ENCODE results near the gene TSPAN7. TPM values are rescaled to one million over a fixed set of nuclear protein-coding genes. Genes with fewer than 3 reads are reported as not detected.
A peak's percentile ranks its signal among the peaks of the same experiment; 100 is the strongest.

The TSPAN7 gene
- total RNA-seq, 1 experiment from 2014 or later = 1.7 TPM

DNA sequence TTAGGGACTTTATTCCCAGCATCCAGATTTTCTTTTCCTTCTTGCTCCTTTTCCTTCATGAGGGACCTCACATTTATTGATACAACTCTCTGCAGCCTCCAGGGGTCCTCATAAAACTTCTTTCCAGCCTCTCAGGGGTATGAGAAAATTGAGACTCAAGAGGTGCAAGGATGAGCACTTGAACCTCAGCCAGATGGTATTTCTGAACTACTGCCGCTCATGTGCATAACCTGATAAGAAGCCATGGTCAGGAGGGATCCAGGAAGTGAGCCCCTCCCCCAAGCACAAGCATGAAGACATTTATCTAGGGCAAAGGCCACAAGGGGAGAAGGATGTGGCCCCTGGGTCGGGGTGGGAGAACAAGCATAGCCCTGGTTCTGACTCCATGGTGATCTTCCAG, 73.3 kb downstream of the TSPAN7 start:
- no peak overlapping the region for H3K4me3 Mint-ChIP-seq (ENCODE audit: unreplicated experiment)
- no peaks in the 10 kb centered on the region for H3K36me3 ChIP-seq (ENCODE audit: control insufficient read depth, insufficient read depth, low read length)
- no peak for DNase-seq
- H3K4me1 Mint-ChIP-seq (ENCODE audit: low read depth, unreplicated experiment) = peaks cover 6% of the 10 kb centered on the region
- no peaks in the 10 kb centered on the region for H3K27me3 ChIP-seq (replicated peaks; ENCODE audit: control insufficient read depth, insufficient read depth, low read length)
- intact Hi-C loops (cut with micrococcal nuclease; ENCODE audit: unreplicated experiment) = no loop called here
- CTCF ChIA-PET = no interaction called here
- H3K27me3 Mint-ChIP-seq (ENCODE audit: insufficient read depth, unreplicated experiment) = no peaks in the 10 kb centered on the region
- no peak overlapping the region for H3K4me3 ChIP-seq (ENCODE audit: low read depth, low read length)
- no peak overlapping the region for H3K27ac Mint-ChIP-seq (ENCODE audit: unreplicated experiment)
- no peaks in the 10 kb centered on the region for H3K9me3 ChIP-seq
- no TSS peak for BruUV-seq (replicated peaks)
- H3K4me1 ChIP-seq = peaks cover 14% of the 10 kb centered on the region
- POLR2A ChIA-PET = no interaction called here
- H3K36me3 Mint-ChIP-seq (ENCODE audit: insufficient read depth, unreplicated experiment) = no peaks in the 10 kb centered on the region
- no peaks in the 10 kb centered on the region for H3K9me3 Mint-ChIP-seq (ENCODE audit: unreplicated experiment)
- TF ChIP-seq, protein P1, sequence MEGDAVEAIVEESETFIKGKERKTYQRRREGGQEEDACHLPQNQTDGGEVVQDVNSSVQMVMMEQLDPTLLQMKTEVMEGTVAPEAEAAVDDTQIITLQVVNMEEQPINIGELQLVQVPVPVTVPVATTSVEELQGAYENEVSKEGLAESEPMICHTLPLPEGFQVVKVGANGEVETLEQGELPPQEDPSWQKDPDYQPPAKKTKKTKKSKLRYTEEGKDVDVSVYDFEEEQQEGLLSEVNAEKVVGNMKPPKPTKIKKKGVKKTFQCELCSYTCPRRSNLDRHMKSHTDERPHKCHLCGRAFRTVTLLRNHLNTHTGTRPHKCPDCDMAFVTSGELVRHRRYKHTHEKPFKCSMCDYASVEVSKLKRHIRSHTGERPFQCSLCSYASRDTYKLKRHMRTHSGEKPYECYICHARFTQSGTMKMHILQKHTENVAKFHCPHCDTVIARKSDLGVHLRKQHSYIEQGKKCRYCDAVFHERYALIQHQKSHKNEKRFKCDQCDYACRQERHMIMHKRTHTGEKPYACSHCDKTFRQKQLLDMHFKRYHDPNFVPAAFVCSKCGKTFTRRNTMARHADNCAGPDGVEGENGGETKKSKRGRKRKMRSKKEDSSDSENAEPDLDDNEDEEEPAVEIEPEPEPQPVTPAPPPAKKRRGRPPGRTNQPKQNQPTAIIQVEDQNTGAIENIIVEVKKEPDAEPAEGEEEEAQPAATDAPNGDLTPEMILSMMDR (IDR thresholded peaks at IDR 0.05; ENCODE audit: insufficient read depth in 1 of 2, low read depth in 1 of 2, low read length in 1 of 2, severe bottlenecking in 1 of 2, unreplicated experiment in 1 of 2) = no peak

DNA sequence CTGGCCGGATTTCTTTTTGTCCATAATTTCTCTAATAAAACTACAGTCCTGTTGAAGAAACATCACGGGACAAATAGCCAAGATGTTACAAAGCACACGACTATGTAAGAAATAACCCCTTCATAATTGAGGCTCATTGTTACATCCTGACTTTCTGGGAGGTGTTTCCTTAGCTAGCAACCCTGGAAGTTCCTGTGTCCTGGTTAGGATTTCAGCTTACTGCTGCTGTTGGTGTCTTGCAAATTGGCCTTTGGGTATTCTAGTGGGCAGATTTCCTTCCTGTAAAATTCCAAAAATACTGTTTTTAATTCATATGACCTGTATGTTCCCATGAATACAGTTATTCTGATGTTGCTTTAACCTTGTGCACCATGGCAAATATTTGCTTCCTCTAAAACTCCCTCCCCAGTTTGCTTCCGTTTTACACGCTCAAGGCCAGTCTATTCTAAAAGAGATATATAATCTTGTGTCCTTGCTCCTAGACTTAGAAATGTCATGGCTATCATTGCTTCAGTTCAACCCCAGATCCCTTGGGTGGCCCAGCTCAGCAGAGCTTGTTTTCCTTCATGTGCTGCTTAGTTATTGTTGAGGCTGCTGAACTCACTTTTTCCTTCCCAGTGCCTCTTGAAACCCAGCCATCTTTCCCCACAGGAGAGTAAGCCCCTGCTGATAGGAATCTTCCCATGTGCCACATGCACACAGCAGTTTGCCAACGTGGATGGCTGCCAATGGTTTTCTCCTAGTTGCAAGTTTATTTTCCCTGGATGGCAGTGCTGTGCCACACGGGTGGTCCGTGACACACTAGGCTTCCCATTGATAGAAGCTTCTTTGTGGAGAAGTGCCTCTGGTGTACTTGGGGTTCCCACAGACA, 75.8 kb downstream of the TSPAN7 start:
- Histone ChIP-seq H3K9me3 (no peaks in the 10 kb centered on the region), H3K4me1 (peaks cover 16% of the 10 kb centered on the region), H3K4me3 (ENCODE audit: low read depth, low read length) (no peak overlapping the region), H3K36me3 (ENCODE audit: control insufficient read depth, insufficient read depth, low read length) (no peaks in the 10 kb centered on the region), H3K27me3 (replicated peaks; ENCODE audit: control insufficient read depth, insufficient read depth, low read length) (no peaks in the 10 kb centered on the region)
- Mint-ChIP-seq H3K4me3 (ENCODE audit: unreplicated experiment) (no peak overlapping the region), H3K27ac (ENCODE audit: unreplicated experiment) (no peak overlapping the region), H3K4me1 (ENCODE audit: low read depth, unreplicated experiment) (peaks cover 15% of the 10 kb centered on the region), H3K27me3 (ENCODE audit: insufficient read depth, unreplicated experiment) (no peaks in the 10 kb centered on the region), H3K36me3 (ENCODE audit: insufficient read depth, unreplicated experiment) (no peaks in the 10 kb centered on the region), H3K9me3 (ENCODE audit: unreplicated experiment) (no peaks in the 10 kb centered on the region)
- TF ChIP-seq, protein P1 (IDR thresholded peaks at IDR 0.05; ENCODE audit: insufficient read depth in 1 of 2, low read depth in 1 of 2, low read length in 1 of 2, severe bottlenecking in 1 of 2, unreplicated experiment in 1 of 2) = no peak
- POLR2A ChIA-PET = no interaction called here
- CTCF ChIA-PET = no interaction called here
- no peak for DNase-seq
- BruUV-seq (replicated peaks) = no TSS peak
- intact Hi-C loops (cut with micrococcal nuclease; ENCODE audit: unreplicated experiment) = no loop called here

DNA sequence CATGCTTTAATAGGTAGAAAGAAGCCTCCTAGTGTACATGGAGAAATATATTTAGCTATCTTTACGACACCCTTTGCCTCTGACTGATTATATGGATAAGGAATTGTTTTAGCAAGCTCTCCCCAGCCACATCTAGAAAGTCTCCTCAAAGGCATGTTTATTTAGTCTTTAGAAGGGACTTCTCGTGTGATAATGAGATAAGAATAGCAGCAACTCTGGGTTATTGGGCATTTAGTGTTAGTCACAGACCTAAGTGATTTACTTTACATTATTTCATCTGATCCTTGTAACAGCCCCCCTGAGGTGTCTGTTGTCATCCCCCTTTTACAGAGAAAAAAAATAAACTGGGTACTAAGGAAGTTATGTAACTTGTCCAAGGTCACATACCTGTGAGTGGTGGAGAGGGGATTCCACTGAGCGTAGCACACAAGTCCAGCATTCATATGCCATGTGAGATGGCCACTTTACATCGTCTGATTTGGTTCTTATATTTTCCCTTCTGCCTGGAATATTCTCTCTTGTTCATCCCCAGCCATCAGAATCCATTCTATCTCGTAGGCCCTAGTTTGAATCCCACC, 77.7 kb downstream of the TSPAN7 start:
- Mint-ChIP-seq H3K27ac (ENCODE audit: unreplicated experiment) (no peak overlapping the region), H3K4me1 (ENCODE audit: low read depth, unreplicated experiment) (peaks cover 23% of the 10 kb centered on the region), H3K4me3 (ENCODE audit: unreplicated experiment) (no peak overlapping the region), H3K9me3 (ENCODE audit: unreplicated experiment) (no peaks in the 10 kb centered on the region), H3K27me3 (ENCODE audit: insufficient read depth, unreplicated experiment) (no peaks in the 10 kb centered on the region), H3K36me3 (ENCODE audit: insufficient read depth, unreplicated experiment) (no peaks in the 10 kb centered on the region)
- Histone ChIP-seq H3K9me3 (no peaks in the 10 kb centered on the region), H3K27me3 (replicated peaks; ENCODE audit: control insufficient read depth, insufficient read depth, low read length) (no peaks in the 10 kb centered on the region), H3K36me3 (ENCODE audit: control insufficient read depth, insufficient read depth, low read length) (no peaks in the 10 kb centered on the region), H3K4me1 (peaks cover 16% of the 10 kb centered on the region), H3K4me3 (ENCODE audit: low read depth, low read length) (no peak overlapping the region)
- intact Hi-C loops (cut with micrococcal nuclease; ENCODE audit: unreplicated experiment) = no loop called here
- peak in 1 of 2 experiments; percentile 4 for DNase-seq
- POLR2A ChIA-PET = no interaction called here
- BruUV-seq (replicated peaks) = no TSS peak
- CTCF ChIA-PET = interaction anchor here (0.6 to 0.8 kb wide), 2 partner anchors 11 to 121 kb away, joined by 3 read pairs; no protein-coding TSS in a partner anchor
- TF ChIP-seq, protein P1 (IDR thresholded peaks at IDR 0.05; ENCODE audit: insufficient read depth in 1 of 2, low read depth in 1 of 2, low read length in 1 of 2, severe bottlenecking in 1 of 2, unreplicated experiment in 1 of 2) = no peak

Data from Caco-2 (cell line).